Renal cortical epithelial cell (primary cell): Measurements from ENCODE around the gene DIO3. TPM values are rescaled to one million over a fixed set of nuclear protein-coding genes. Genes with fewer than 3 reads are reported as not detected.

Experiments
- DNase-seq: peaks from one replicate; pipeline ENCODE4 v3.0.0-alpha.2; 2011; ENCODE audit warnings: low read depth
- total RNA-seq: library from RNA; depleted of rRNA; stranded (reverse); fragments of >200 nt; gene quantifications from 2 replicates; pipeline ENCODE4 v1.2.3, GENCODE V29; 2014

DIO3 gene
- not detected in 2 replicates for total RNA-seq

DNA sequence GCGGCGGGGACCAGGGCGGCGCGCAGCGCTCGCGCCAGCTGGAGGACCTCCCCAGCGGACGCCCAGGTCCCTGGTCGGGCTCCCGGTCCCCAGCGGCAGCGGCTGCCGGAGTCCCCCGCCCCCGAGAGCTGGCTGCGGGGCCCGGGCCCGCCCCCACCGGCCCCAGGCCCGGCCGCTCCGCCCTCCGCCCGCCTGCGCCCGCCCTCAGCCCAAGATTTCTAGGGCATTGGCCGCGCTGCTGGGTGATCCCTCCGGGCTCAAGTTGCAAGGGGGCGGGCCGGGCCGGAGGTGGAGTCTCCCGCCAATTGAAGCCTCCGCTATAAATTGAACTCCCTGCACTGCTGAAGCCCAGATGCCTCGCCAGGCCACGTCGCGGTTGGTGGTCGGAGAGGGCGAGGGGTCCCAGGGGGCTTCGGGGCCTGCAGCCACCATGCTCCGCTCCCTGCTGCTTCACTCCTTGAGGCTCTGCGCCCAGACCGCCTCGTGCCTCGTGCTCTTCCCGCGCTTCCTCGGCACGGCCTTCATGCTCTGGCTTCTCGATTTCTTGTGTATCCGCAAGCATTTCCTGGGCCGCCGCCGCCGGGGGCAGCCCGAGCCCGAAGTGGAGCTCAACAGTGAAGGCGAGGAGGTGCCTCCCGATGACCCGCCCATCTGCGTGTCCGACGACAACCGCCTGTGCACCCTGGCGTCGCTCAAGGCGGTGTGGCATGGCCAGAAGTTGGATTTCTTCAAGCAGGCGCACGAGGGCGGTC, at the start of gene DIO3:
Gene DIO3 (plus strand): TSS at position 351 of the 752 bp plus-strand sequence.
- no peak for DNase-seq

DNA sequence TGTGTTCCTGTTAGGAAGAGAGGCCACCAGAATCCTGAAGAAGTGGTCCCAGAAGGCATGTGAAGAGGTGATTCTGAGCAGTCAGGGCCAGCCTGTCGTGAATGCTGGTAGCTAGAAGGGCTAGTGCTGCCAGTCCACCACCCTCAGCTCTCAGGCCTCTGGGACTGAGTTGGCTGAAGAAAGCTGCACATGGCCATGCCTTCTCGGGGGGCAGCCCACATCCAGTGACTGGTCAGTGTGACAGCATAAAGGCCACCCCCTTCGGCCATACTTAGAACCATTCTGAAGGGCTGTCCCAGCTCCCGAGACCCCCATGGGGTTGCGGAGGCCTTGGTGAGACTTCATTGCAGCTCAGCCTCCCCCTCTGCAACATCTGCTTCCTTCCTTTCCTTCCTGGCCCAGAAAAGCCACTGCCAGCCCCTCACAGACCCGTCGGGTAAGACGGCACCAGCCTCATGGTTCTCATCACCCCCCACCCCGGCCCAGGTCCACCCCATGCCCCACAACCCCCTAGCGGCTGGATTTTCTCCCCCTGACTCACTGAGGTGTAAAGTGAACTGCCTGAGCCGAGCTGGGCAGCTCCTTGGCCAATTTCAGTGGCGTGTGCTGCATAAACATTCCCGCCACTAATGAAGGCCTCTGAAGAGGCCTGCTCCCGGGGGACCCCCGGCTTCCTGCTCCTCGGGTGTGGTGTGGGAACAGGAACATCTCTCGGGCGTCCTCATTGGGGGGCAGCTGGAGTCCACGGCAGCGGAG, 49.5 kb upstream of the DIO3 start:
- DNase-seq = no peak

DNA sequence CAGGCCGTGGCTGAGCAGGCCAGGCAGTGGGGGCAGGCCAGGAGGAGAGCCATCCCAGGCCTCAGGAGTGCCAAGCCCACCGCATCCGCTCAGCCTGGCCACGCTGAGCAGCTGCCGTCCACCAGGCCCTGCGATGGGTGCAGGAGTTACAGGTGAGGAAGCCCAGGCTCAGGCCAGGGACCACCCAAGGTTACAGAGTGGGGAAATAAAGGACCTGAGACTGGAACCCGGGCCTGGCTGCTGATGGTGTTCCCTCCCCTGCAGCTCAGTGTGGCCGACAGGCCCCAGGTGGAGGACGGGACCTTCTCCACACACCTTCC, 49.0 kb upstream of the DIO3 start:
- DNase-seq = no peak

DNA sequence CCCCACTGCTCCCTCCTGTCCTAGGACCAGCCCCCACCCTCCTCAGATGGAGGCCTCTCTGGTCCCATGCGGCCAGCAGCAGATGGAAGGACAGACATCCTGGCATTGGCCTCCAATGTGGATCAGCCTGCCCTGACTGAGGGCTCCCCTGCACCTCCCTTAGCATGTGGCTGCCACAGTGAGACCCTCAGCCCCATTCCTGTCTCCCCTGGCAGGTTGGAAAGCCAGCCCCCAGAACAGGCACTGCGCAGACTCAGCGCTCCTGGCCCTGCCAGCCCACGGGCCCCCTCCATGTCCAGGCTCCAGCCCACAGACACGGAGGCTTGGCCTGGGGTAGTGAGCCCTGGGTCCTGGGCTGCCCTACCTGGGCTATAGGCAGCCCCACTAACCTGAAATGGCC, 47.2 kb upstream of the DIO3 start:
- DNase-seq = no peak

DNA sequence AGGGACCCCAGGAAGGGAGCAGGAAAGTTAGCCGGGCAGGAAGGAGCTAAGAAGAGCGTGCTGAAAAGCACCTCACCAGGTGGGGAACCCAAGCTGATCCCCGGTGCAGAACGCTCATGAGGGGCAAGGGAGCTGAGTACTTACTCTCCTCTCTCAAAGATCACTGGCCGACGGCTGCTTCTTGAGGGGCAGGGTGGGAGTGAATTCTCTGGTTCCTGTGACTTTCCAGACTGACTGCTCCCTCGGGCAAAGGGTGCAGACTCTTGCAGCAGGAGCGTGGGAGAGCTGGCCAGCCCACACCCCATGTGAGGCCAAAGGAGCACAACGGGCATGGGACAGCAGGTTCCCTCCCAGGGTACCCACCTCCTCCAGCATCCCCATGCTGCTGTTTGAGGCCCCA, 44.9 kb upstream of the DIO3 start:
- DNase-seq = no peak

DNA sequence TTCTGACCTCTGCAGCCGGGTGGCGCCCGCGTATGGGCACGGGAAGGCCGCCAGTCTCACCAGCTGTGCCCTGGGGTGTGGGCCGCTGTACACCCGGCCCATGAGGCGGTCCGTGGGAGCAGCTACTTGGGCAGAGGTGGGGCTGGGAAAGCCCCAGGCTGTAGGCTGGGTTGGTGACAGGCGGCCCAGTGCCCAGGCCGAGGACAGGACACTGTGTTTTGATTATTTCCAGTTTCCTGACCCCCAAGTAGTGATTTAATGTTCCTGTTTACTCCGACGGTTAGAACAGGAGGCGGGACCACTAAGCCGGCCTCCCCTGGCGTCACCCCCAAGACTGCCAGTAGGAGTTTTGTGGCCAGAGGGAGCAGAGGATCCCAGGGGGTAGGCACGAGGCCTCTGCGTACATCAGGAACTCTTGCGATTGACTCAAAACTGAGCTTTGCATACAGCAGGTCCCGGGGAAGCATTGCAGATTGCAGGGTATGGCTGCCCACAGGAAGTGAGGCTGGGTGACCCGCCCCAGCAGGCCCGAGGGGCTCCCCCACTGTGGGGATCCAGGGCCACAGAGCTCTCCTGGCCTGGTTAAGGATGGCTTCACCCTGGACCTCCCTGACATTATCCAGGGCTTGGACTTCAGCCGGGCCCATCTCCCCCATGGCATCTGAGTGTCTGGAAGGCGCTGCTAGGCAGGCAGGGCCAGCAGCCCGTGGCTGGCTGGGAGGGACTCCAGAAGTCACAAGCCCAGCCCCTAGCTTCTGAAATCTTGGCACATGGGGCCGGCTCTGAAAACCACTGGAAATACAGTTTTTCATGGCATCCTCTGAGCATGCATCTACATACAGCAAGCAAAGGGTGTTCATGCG, 42.5 kb upstream of the DIO3 start:
- no peak for DNase-seq

DNA sequence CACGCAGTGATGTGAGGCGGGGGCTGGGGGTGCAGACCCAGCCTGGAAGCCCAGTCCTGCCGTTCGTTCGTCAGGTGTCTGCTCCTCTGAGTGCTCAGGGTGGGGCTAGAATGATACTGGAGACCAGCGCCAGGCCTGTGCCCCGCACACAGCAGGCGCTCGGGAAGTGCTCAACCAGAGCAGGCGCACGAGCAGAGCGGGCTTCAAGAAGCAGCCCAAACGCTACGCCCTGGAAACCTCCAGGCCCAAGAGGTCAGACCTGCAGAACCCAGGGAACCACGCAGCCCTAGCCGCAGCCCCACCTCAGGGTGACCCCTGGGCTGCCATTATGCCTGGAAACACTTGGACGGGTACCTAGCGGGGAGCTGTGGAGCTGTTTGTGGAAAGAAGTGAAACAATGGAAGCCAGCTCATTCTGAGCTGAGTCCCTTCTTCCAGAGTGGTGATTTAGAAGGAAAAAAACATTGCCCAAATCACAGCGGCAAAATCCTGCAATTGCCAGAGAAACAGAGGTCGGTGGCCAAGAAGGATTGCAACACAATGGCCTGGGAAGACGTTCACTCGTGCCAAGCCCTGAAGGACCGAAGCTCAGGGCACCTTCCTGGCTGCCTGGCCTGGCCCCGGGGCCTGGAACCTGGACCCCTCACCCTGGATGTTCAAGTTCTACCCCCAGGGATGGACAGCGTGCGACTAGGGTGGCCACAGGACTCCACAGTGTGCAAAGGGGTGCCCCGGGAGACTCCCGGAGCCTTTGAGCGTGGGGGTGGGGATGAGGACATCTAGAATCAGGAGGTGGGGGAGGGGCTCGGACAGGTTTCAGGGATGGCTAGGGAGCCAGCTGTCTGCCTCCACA, 40.4 kb upstream of the DIO3 start:
- DNase-seq = no peak

DNA sequence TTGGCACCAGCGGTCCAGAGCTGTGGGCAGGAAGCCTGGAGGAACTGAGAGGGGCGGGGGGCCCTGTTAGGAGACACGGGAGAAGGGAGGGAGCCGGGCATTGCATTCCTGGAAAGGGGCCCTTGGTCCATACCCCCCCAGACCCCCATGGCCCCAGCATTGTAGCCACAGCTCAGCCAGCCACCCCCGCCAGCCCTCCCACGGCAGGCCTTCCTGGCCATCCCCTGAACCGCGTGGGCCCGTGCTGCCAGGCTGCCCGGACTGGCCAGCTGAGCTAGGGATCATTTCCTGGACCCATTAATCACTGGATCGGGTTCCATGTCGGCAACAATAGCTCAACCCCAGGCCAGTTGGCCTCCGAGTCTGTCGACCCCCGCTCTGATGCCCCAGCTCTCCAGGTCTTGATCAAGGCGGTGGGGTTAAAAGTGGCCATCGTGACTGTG, 39.8 kb upstream of the DIO3 start:
- DNase-seq = no peak

DNA sequence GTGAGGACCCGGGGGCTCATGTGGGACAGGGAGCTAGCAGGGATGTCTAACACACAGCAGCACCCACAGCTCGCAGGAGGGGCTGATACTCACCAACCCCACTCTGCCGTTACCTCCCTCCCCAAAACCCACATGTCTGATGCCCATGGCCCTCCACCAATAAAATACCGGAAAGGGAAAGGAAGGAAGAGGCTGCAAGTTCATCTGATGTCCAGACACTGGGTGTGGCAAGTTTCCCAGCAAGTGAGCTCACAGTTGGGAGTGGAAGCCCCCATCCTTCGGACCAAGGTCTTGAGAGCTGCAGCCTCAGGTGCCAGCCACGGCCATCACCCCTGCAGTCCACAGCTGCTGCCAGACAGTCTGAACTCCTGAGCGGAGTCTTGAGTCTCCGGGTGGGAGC, 39.3 kb upstream of the DIO3 start:
- DNase-seq = no peak

DNA sequence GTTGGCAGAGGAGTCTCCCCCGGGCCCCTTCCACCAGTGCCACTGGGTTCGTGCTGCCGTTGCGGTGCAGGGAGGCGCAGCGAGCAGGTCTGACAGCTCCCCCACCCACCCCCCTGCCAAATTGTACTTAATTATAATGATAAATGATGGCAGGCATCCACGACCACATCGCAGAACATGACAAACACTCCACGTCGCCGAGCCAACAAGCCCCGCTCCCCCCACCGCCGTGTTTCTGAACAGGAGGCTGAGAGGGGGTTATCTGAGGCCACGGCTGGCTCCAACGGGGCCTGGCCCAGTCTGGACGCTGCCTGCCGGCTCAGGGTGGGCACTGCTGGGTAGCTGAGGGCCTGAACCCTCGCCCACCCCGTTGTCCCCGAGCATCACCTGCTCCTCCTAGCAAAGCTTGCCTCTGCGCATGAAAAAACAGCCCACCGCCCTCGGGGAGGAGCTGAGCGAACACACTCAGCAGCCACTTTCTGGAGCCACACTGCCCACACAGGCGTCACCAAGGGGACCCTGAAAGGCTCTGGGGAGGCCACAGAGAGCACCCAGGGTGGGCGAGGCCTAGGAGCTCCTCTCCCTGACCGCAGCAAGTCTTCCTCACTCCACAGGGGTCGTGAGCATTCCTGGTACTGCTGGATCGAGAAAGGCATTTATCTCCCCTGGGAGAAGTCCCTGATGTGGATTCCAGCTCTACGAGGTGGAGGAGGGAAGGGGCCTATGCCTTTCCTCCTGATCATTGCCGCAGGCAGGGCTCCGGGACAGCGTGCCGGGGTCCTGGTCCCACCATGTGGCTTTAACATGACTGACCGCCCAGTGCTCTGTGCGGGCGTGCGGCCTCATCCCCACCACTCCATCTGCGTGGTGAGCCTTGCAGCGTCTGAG, 35.4 kb upstream of the DIO3 start:
- DNase-seq = no peak

DNA sequence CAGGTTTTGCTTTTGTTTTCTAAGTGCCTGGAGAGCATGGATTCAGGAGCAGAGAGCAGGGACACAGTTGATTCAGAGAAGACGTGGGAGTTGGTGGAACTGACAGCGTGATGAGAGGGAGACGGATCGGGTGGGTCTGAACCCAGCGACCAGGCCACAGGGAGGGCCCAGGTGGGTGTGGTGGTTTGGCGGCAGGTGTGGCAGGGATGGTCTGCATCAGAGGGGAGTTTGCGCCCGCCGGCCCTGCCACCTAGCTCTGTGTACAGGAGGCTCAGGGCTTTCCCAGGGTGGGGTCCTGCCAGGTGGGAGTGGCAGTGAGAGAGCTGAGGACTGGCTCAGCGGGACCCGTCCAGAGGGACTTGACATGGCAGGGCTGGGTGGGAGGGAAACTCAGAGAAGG, 33.3 kb upstream of the DIO3 start:
- no peak for DNase-seq

DNA sequence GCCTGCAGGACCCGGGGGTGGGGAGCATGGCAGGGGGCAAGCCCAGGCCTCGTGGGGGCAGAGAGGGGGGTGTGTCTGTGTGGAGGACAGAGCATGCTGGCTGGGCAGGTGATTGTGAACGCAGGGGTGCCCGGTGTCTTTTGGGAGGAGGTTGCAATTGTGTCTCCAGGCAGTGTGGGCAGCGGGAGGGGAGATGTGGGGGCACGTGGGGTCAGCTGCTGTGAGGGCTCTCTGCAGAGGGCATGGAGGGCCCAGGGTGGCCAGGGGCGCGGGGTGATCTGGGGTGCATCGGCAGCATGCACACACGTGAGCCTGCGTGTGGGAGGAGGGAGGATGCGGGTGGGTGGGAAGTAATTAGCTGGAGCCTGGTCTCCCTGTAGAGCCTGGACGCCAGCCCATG, 32.2 kb upstream of the DIO3 start:
- no peak for DNase-seq

DNA sequence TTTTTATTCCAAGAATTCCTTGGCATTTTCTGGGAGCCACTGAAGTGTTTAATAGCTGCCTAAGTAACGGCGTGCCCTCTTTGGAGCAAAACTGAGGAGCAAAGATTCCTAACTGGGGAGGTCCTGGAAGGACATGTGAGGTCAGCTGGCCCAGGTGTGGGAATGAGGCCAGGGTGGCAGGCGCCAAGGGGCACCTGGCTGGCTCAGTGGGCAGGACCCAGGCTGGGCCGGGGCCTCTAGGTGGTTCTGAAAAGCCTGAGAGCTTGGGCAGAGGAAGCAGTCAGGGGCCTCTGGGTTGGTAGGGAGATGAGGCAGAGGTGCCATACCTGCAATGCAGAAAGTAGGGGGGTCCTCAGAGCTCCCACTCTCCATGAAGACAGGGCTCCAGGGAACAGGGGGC, 27.1 kb upstream of the DIO3 start:
- DNase-seq = no peak

DNA sequence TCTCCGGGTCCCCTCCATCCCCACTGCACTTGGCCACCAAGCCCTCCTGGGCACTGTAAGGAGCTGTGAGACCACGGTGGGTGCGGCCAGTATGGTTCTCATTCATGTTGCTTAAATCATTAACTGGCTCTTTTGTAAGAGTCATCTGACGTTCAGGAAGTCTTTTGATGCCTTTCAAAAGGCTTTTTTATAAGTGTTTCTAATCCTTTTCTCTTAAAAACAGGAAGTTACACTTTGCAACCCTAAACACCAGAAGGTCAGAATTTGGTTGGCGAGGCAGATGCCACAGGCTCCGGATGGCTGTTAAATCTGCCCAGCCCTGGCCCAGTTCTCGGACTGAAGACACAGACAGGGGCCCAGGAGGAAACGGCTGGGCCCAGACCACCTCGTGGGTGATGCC, 26.1 kb upstream of the DIO3 start:
- DNase-seq = peak; percentile 27

DNA sequence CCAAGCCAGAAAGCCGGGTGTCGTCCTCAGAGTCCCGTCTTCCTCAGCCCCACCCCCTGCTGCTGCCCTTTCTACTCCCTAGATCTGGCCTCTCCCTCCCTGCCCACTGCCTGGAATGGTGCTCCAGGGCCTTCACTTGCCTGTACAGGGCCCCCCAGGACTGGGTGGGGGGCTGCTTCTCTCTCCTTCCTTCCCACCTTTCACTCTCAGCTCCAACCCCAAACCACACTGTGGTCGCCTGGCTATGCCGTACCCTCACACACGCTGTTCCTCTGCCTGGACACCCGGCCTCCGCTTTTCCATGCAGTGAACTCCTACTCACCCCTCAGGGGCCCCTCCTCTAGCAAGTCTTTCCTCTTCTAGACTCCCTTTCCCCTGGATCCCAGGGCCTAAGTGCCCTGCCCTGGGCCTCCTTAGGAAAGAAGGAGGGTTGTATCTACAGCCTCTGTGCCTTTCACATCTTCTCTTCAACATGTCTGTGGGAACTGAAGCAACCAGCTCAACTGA, 25.5 kb upstream of the DIO3 start:
- DNase-seq = no peak

DNA sequence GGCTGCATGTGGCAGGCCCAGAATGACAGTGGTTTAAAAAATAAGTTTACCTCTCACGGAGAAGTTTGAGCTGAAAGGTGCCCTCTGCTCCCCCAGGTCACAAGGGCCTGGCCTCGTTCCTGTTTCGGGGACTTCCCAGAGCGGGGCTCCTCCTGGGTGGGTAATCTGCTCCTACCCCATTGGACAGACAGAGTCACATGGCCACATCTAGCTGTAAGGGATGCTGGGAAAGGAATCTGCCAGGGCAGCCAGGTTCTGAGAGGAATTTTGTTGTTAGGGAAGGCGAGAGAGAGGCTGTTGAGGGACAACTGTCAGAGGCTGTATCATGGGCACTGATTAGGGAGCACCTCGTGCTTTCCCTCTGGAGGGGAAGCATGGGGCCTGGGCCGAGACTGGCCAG, 24.0 kb upstream of the DIO3 start:
- DNase-seq = no peak

DNA sequence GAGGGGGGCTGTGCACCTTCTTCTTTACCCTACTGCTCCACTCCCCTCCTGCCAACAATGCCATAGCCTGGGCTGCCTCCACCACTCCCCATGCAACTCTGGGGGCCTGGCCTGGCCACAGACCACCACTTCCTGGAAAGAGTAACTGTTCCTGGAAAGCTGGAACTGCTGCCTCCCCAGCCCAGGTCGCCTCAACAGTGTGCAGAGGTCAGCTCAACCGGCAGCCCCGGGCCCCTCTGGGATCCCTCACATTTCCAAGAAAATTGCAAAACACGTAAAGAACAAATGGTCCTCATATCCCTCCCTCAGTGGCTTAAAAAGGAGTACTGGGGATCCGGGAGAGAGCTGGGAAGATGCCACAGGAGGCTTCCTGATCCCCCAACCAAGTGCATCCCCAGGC, 22.4 kb upstream of the DIO3 start:
- no peak for DNase-seq

DNA sequence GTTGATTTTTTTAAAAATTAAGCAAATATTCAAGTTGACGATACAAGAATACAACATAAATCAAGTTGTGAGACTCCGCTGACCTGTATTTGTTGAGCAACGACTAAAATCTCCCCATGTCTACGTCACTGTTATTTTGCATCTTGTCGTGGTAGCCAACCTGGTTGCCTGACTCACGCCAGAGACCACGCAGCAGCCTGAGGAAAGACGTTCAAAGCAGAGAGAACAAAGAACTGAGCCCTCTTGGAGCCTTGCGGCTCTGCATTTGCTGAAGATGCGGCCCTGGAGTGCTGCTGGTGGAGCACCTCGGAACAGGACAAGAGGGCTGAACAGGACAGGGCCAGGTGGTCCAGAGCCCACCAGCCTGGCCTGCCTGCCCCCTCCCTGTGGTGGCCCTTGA, 21.4 kb upstream of the DIO3 start:
- DNase-seq = no peak

DNA sequence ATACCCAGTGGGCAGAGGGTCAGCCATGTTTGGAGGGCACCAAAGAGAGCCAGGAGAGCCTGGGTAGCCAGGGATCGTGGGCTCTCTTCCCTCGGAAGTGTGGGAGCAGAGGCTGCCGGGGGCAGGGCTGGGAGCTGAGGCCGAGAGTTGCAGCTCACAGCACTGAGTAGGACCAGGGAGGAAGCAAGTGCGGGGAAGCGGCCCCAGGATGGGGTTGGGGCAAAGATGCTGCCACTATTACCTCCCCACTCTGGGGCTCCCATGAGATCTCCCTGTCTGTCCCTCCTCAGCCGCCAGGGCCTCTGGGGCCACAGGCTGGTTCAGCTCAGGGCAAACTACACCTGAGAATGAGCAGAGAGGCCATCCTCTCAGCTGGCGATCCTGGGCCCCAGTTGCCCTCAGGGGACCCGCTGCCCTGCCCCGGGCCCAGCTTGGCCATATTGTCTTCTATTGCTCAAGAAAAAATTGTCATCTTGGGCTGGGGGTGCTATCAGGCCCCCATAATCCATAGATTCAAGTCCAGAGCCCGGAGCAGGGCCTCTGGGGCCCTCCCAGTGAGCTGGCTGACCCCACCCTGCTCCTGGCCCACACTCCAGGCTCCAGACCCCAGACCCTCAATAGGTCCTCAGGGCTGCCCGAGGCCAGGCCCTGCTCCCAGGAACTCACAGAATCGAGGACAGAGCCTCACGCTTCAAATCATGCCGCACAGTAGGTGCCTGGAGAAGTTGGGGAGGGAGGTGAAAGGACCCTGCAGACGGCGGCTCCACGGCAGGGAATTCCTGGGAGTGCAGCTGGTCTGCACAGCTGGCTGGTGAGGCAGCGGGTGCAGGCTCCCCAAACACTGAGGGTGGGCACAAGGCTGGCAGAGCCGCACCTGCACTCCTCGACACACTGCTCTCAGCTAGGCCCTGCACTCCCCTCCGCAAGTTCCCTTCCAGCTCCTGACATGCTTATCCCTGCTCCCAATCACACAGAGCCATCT, 20.5 kb upstream of the DIO3 start:
- no peak for DNase-seq
